Hippocampal formation (tissue), 2 donors: ENCODE data around the gene GINS1.

Experiments used
- DNase-seq, 2 donors: peaks; one replicate each; lab custom pipeline; 2025; lab: John Stamatoyannopoulos, UW

Gene GINS1

DNA sequence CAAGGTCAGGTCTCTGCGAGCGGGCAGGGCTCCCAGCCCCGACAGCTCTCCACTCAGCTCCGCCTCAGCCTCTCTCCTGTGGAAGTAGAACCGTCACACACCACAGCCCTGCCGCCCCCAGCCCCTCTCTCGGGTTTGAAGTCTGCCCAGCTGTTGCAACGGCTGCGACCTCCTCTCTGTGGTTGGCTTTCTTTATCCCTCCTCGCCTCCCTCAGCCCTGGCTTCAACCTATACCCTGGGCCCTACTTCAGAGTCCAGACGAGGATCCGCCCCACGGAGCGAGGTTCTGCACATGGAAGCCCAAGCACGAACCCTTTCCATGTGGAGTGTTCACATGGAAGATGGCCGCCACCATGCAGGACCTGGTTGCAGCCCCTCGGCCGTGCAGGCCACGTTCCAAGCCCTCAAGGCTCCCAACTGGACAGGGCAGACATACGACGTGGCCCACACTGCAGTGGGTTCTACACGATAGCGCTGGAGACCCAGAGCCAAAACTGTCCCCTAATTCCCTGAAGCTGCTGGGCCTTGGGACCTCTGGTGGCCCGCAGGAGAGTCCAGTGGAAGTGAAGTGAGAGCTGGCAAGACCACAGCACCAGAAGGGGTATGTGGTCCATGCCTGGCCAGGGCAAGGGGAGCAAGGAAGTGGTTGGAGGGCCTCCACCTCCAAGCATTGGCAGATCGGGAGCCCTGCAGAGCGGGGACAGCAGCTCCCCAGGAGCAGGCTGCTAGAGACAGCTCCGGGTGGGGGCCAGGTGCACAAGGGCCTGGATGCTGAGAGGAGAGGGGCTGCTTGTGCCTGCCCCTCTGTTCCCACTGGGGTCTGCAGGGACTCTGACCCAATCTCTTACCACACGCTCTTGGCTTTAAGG lies 69.8 kb downstream of the GINS1 start:
- DNase-seq: no peak

DNA sequence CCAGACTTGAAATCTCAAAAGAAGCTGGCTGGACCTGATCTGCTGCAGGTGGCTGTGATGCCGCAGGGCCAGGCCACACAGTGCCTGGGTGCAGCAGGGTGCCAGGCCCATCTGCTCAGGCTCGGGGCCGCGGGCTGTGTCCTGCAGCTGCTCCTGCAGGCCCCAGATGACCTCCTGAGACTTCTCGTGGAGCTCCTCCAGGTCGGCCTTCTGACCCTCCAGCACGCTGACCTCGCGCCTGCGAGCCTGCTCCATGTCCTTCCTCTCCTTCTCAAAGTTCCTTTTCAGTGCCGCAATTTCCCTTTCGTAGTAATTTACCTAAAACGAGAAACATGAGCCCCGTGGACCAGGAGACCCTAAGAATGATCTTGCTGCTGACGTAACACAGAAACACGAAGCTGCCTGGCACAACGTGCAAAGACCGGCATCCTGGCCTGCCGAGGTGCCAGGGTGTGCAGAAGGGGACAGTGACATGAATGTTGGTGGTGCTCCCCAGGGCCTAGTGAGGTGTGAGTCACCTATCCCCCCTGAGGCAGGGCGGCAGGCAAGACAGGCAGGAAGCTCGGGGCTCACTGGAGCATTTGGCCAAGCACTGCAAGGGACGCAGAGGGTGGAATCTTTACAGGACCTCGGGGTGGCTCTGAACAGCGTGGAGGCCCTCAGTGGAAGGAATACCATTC lies 71.6 kb downstream of the GINS1 start:
- no peak for DNase-seq

DNA sequence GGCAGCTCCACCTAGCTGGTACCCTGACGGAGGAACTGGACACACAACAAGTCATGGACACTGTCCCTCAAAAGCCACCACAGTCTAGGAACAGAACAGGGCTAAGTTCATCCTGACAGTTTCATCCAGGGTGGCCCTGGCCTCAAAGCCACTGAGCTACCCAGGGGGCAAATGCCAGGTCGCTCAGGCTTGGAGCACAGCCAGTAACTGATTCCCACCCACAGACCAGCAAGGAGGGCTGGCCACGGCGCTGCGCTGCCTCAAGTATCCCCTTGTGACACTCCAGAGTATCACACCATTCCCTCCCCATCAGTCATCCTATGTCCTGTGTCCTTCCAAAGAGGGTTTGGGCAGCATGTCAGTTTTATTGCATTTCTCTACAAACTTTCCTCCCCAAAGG lies 72.2 kb downstream of the GINS1 start:
- DNase-seq: no peak

DNA sequence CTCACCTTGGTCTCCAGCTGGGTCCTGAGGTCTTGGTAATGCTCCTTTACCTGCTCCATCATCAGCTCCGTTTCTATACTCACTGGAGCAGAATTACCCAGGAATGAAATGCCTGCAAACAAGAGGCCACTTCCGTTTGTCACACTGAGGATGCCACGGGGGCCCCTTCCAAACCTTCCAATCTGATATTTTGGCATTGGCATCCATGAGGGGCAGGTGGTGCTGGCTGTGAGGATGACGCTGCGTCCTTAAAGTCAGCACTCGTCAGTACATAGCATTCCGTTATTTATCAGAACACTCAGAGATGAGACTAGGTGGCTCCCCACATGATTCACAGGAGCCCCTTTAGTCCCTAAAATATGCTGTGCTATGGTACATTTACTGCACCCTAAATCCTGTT lies 72.7 kb downstream of the GINS1 start:
- DNase-seq: no peak

DNA sequence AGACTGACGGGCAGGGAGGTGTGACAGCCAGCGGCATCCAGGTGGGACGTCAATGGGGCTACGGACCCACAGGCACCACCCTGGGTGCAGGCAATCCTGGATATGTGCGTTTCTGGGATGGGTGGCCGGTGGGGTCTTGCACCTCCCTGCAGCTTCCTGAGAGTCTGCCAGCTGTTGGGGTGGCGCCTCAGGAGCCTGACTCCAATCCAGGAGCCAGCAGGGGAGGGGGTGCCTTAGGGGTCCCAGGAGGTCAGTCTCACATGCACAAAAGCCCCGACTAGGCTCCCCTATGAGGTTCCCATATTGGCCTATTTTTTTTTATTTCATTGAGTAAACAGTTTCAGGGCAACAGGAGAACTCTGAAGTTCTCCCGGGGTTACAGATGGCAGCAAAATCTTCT lies 73.3 kb downstream of the GINS1 start:
- no peak for DNase-seq

DNA sequence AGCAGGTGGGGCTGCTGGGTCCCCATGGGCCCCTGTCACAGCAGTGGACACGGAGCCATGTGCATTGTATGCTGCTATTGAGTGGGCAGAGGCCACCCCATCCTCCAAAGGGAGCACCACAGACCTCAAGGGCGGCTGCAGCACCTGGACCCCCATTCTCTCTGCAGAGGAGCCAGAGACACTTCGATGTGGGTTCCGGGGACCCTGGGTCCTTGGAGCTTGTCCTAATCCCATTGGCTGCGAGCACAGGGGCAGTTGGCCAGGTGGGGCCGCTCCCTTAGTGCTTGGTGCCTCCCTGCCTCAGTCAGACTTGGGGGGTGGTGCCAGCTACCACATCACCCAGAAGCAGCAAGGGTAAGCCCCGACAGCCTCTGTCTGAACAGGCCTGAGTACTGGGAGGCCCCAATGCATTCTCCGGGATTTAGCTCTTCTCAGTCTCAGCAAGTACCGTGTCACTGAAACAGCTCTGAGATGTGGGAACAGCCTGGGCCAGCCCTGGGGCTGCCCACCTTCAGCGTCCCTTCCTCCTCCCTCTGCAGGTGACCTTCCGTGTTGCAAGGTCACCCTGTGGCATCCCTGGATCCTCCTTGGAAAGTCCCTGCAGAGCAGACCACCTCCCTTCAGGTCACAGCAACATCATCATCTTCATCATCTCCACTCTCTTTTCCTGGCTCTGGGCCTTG lies 73.9 kb downstream of the GINS1 start:
- DNase-seq: no peak

DNA sequence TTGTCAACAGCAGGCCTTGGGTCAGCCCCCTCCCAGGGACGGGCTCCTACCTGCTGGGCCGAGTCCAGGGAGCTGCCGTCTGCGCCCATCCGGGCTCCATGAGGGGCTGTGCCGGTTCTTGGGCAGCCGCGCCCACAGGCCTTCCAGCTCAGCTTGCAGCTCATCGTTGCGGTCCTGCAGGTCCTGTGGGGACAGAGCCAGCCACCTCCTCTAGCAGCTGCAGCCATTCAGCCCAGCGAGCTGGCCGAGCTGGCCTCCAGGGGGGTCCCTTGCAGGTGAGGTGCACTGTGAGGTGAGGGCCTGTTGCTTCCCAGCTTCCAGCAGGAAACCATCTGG lies 74.4 kb downstream of the GINS1 start:
- DNase-seq: no peak

DNA sequence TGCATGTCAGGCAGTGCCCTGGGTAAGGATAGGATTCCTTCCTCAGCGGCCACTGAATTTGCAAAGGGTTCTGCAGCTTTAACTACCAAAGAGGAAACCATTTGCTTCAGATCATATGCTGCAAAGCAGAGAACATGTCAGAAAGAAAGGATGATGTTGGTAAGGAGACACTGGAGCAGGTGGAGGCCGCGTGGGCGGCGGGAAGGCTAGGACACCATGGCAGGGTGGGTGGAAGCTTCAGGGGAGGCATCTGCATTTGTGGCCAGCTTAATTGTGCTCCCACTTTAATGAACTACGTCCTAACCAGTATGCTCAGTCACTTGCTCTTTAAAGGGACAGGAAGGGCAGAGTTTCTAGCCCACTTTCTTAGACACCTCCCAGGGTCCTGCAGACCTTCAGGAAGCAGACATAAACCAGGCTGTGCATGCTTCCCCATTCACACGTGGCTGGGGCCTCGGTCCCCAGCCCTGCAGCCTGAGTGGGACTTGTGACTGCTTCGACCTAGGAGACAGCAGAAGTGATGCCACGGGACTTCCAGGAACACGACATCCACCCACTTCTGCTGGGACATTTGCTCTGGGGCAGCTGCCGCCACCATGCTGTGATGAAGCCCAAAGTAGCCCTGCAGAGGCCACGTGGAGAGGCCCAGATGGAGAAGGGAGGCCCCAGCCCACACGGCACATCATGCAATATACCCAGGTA lies 76.1 kb downstream of the GINS1 start:
- DNase-seq: no peak

DNA sequence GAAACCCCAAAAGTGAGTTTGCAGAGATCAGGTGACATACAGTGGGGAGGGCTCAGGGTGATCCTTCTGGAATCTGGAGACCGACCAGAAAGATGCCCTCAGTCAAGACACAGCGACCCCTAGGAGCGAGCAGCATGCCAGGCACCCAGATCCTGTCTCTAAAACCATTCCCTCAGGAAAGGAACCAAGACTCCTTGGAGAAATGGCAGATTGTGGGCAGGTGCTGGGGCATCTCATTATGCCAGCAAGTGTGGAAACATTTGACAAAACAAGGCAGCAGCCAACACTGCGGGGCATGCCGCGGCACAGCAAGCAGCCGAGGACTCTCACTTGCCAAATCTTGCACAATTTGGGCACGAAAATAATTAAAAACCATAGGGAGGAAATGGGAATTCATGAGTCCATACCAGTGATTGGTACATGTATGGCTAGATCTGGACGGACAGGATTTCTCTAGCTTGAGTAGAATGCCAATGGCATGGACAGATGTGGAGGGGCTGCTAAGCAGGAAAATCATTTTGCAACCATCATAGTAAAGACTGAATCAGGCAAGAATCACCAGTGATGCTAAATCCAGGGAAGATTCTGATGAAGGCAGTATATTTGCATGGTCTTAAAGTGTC lies 76.9 kb downstream of the GINS1 start:
- no peak for DNase-seq

DNA sequence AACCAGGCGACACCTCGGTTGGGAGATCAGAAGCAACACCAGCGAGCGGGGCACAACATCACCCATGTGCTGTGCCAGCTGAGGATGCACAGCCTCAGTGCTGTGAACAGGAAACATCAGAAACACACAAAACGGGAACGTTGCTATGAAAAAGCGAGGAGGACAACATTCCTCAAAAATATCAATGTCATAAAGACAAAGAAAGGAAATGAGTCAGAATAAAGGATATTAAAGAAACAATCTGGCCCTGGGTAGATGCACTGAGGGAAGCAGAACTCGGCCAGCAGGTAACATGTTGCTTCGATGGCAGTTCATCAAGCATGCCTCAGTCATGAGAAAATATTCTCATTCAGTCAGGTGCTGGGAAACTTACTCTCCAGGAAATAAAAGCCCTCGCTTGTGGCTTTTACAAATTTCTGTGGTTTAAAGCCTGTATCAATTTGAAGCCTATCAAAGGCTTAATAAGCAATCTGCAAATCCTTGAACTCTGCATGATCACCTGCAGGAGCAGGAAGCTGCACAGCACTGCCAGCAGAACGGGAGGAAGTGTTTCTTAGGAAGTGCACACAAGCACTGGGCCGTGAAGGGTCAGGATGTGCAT lies 77.5 kb downstream of the GINS1 start:
- DNase-seq: no peak

DNA sequence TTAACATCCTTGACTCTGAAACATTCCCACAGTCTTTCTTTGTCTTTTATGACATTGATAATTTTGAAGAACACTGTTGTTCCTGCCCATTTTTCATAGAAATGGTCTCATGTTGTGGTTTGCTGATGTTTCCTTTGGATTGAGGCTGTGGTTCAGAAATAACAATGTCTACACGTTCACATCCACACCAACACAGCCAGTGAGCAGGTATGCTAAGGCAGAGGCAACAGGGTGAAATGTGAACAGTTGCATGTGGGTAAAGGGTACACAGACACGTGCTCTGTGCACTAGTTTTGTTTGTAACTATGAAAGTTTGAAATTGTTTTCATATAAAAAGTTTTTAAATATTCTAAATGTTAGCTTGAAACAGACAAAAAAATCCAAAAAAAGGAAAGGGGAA lies 78.4 kb downstream of the GINS1 start:
- no peak for DNase-seq

DNA sequence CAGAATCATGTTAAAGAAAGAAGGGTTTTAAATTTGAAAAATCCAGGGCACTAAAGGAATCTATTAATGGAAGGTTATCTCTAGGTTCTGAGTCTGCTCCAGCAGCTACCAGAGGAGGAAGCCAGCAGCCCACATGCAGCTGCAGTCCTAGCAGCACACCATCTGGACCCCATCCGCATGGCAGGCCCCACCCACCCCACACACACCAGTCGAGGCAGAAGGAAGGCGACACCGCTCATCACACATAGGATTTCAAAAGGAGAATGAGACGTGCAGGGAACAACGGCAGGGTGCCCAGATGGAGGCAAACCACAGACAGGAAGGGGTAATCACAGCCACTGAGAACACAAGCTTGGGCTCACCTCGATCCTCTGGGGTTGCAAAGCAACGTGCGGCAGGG lies 78.9 kb downstream of the GINS1 start:
- no peak for DNase-seq

DNA sequence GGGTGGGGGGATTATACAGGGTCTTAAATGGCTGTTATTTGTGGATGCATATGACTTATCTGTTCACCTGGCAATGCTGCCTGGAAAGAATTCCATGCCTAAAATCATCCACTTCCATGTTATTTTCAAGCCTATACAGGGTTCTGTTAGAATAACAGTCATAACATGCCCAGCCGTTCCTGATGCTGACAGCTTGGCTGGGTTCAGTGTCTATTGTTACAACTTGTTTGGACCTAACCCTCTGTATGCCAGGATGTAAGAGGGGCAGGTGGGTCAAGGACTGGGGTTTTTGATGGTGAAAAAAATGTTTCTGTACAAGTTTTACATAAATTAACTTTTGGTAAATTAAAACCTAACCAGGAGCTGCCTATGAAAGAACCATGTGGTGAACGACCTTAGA lies 79.8 kb downstream of the GINS1 start:
- DNase-seq: no peak

DNA sequence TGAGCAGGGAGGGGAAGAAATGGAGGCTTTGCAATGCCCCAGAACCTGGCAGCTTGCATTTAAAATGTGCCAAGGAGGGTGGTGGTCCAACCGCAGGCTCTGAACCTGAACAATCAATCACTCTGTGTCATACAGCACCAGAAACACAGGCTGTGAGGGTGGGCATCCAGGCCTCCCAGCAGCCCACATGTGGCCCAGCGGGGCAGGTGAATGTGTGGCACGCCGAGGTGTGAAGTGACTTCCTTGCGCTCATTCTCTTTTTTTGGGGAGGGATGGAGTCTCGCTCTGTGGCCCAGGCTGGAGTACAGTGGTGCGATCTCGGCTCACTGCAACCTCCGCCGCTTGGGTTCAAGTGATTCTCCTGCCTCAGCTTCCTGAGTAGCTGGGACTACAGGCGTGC lies 80.5 kb downstream of the GINS1 start:
- no peak for DNase-seq

DNA sequence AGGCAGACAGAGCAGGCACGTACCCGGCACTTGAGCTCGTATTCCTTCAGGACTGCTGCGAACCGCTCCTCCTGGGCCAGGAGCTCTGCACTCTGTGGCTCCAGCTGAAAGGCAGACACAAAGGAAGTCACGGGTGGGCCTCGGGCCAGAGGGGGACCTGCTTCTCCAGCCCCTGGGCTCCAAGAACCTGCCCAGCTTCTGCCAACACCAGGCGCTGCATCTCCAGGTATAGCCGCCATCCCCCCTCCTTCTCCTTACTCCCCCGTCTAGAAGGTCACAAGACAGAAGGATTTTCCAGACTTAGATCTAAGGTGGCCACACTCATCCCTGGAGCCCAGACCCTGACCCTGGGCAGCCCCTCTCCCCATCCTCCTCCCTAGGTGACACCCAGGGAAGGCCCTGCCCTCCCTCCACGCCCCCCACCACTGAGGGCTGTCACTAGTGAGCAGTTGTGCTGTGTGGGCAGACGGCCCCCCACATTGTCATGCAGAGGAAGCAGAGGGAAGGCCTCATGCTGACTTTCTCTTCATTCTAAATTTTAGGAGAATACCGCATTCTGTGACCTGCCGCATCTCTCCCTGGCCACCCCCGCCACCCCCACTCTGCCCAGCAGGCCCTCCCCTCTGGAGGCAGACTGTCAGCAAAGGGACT lies 81.9 kb downstream of the GINS1 start:
- no peak for DNase-seq

DNA sequence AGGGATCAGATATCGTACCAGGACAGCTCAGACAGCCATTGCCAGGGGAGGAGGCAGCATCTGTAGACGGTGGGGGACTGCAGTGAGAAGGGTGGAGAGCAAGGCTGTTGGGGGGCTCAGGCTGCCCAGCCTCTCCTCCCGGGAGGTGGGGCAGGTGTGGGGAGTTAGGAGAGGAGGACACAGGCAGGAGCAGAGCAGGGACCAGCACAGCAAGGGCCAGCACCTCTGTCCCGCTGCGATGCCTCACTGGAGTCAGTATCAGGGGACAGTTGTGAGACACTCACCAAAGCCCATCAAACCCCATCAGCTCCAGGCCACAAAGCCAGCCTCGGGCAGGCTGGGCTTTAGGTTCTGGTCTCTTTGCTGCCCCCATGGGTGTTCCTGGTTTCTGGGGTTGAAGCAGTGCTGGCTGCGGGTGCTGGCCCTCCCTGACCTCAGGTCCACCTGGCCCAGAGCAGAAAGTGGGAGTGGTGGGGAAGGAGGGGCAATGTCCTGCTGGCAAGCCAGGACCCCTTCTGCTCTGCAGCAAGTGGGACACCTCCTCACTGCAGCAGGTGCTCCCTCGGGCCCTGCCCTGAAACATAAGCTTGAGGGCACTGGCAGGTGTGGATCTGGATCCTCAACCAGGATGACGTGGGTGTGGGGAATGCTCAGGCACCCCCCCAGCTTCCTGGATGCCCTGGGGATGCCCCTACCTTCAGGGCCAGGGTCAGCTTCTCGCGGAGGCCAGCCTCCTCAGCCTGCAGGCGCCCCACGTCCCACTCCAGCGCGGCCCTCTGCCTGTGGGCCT lies 83.4 kb downstream of the GINS1 start:
- no peak for DNase-seq

DNA sequence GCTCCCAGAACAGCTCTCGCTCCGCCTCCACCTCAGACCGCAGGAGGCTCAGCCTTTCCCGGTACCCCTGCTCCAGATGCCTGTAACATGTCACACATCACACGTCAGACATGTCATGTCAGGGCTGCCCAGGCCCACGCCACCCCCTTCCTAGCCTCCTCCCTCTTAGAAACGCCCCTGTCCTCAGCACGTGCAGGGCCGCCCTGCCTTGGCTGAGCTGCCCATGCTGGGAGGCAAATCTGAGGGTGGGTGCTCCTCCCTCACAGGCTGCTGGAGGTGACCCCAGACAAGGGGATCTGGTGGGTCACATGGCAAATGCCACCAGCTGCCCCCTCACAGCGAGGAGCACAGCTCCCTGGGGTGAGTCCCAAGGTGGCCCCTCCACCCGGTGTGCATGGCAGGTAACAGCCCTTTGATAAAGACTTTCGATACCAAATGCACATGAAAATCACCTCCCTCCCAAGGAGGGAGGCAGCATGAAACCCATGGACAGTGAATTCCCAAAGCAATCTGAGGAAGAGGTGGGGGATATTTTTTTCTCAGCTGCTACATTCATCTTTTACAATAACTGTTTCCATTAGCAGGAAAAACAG lies 84.1 kb downstream of the GINS1 start:
- DNase-seq: no peak

DNA sequence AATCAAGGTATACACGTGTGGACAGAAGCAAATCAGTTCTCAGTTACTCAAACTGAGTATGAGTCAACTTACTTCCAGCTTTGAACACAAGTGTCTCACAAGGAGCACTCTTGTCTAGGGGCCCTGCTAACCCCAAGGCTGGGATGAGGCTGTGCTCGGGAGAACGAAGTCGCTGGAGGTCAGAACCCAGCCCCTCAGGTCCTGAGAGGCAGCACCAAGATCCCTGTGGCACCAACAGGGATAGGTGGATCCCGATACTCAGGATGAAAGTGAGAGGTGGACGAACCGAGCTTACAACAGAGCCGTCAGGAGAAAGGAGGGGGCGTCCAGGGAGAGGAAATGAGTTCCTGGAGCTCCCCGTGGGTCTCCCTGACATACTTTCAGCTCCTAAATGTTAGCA lies 85.7 kb downstream of the GINS1 start:
- DNase-seq: no peak

DNA sequence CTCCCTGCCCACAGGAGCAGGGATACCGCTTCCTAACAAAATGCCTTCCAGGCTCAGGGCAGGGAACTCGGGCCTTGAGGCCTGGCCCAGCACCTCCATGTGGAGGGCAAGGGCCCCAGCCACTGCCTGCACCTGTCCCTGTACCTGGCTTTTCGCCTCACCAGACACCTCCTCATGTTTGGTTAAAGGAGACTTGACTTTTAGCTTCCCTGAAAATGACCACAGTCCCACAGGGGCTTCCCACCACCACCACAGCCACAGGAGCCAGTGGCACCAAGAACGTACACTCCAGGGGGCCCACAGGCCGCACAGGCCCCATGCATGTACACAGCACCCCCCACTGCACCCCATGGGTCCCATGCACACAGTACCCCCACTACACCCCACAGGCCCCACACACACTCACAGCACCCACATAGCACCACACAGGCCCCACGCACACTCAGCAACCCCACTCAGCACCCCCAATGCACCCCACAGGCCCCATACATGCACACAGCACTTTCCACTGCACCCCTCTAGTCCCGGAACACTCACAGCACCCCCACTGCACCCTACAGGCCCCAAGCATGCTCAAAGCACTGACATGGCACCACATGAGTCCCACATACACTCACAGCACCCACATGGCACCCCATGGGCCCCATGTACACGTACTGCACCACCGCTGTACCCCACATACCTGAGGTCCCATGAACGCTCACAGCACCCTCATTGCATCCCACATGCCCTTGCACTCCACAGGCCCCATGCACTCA lies 86.5 kb downstream of the GINS1 start:
- no peak for DNase-seq
